PC-3 (cell line): ENCODE measurements around the gene EFHC1.

Experiments
- CTCF ChIP-seq: fragments of 300-600 bp; sonication (generic); conservative IDR thresholded peaks from 2 replicates; pipeline ENCODE4 v1.5.1; 2017; ENCODE audit warnings: antibody characterized with exemption, low read depth, mild to moderate bottlenecking, low read length
- EZH2 ChIP-seq: fragments of 300-600 bp; sonication (generic); IDR thresholded peaks from one replicate; pipeline ENCODE4 v1.6.1; 2017; ENCODE audit warnings: antibody characterized with exemption, mild to moderate bottlenecking, low read length; ENCODE audit not compliant: unreplicated experiment
- EZH2phosphoT487 ChIP-seq: fragments of 300-600 bp; sonication (generic); IDR thresholded peaks from 2 replicates; pipeline ENCODE4 v1.6.1; 2018; ENCODE audit warnings: mild to moderate bottlenecking, antibody characterized with exemption, low read length, borderline replicate concordance

DNA sequence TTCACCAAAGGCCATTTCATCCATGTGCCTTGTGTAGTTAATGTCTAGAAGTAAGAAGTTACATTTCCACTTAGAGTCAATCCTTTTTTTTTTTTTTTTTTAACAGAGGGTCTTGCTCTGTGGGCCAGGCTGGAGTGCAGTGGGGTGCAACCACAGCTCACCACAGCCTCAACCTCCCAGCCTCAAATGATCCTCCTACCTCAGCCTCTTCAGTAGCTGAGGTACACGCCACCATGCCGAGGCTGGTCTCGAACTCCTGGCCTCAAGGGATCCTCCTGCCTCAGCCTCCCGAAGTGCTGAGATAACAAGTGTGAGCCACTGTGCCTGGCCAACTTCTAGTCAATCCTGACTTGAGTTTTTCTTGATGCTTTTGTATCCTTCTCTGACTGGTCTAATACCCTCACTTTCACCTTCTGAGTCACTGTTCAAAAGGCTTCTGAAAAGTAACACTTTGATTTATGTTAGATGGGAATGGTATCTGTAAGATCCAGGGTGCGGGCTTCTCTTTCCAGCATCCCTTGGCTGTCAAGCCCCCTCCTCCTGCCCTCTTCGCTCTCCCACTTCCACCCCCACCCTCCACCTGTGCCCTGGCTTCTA lies 134.6 kb downstream of the EFHC1 start:
- TF ChIP-seq CTCF (no peak), EZH2 (no peak), EZH2phosphoT487 (no peak)
